ENCODE measurements around the gene COL23A1.

The COL23A1 gene

DNA sequence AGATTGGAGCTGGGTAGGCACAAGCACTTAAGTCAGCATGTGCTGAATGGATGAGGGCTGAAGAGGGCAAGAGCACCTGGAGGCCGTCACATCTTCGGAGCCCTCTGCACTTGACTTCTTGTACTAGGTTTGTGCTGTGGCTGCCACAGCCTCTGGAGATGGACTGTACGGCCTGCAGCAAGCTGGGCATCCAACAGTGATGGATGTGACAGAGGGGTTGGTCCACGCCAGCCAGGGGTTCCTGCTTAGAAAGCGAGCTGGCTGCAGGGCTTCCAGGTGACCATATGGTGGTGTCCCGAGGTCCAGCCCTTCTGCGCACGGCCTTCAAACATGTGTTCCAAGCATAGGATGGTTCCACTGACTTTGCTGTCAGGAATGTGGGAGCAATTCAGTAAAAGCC lies 292.4 kb downstream of the COL23A1 start:
- H3K27me3 Mint-ChIP-seq (ENCODE audit: low read depth, poor library complexity): peaks cover 11% of the 10 kb centered on the region
- peaks cover 15% of the 10 kb centered on the region for H3K36me3 Mint-ChIP-seq (ENCODE audit: low read depth)
- TF ChIP-seq, protein P1, sequence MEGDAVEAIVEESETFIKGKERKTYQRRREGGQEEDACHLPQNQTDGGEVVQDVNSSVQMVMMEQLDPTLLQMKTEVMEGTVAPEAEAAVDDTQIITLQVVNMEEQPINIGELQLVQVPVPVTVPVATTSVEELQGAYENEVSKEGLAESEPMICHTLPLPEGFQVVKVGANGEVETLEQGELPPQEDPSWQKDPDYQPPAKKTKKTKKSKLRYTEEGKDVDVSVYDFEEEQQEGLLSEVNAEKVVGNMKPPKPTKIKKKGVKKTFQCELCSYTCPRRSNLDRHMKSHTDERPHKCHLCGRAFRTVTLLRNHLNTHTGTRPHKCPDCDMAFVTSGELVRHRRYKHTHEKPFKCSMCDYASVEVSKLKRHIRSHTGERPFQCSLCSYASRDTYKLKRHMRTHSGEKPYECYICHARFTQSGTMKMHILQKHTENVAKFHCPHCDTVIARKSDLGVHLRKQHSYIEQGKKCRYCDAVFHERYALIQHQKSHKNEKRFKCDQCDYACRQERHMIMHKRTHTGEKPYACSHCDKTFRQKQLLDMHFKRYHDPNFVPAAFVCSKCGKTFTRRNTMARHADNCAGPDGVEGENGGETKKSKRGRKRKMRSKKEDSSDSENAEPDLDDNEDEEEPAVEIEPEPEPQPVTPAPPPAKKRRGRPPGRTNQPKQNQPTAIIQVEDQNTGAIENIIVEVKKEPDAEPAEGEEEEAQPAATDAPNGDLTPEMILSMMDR (IDR thresholded peaks at IDR 0.05): no peak
- H3K27ac Mint-ChIP-seq: no peak overlapping the region
- no peak overlapping the region for H3K4me3 Mint-ChIP-seq
- H3K4me1 Mint-ChIP-seq: peaks cover 30% of the 10 kb centered on the region
- no peak for DNase-seq
- peaks cover 20% of the 10 kb centered on the region for H3K9me3 Mint-ChIP-seq

DNA sequence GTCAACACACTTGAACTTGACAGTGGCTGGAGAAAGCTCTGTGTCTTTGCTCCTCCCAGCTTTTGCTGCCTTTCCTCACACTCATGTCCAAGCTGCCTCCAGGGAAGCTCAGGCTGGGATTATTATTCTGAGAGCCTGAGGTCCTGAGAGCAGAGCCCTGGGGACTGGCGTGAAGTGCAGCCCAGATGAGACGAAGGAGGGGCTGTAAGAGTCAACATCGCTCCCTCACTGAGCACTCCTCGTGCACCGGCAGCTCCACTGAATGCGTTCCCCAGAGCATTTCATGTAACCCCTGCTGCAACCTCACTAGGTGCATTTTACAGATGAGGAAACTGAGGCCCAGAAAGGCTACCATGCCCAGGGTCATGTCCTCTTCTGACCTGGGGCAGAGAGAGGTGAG lies 294.1 kb downstream of the COL23A1 start:
- H3K27me3 Mint-ChIP-seq (ENCODE audit: low read depth, poor library complexity): peaks cover 21% of the 10 kb centered on the region
- H3K36me3 Mint-ChIP-seq (ENCODE audit: low read depth): peaks cover 4% of the 10 kb centered on the region
- H3K9me3 Mint-ChIP-seq: peaks cover 8% of the 10 kb centered on the region
- no peak overlapping the region for H3K27ac Mint-ChIP-seq
- DNase-seq: no peak
- H3K4me1 Mint-ChIP-seq: peaks cover 31% of the 10 kb centered on the region
- TF ChIP-seq, protein P1 (IDR thresholded peaks at IDR 0.05): no peak
- H3K4me3 Mint-ChIP-seq: no peak overlapping the region

DNA sequence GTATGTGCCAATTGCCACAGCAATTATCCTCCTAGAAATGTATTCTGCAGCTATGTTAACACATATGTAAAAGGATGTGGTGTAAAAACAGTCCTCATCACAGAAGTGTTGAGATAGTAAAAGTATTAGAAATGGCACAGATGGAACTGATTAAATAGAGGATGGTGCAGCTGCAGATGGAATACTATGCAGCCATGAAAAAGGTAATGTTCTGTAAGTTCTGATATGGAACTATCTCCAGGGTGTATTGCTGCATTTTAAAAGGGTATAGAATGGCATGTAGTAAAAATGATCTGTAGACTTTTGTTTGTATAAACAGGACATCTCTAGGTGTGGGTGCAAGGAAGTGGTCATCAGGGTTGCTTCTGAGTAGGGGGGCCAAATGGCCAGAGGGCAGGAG lies 294.6 kb downstream of the COL23A1 start:
- no peak for DNase-seq
- H3K4me3 Mint-ChIP-seq: no peak overlapping the region
- TF ChIP-seq, protein P1 (IDR thresholded peaks at IDR 0.05): no peak
- H3K27ac Mint-ChIP-seq: no peak overlapping the region
- H3K27me3 Mint-ChIP-seq (ENCODE audit: low read depth, poor library complexity): peaks cover 22% of the 10 kb centered on the region
- H3K4me1 Mint-ChIP-seq: peaks cover 33% of the 10 kb centered on the region
- peaks cover 4% of the 10 kb centered on the region for H3K9me3 Mint-ChIP-seq
- H3K36me3 Mint-ChIP-seq (ENCODE audit: low read depth): no peaks in the 10 kb centered on the region

GRCh38 chr5:178293815-178294214 lies 296.4 kb downstream of the COL23A1 start:
- Mint-ChIP-seq H3K9me3 (no peaks in the 10 kb centered on the region), H3K27ac (no peak overlapping the region), H3K36me3 (ENCODE audit: low read depth) (no peaks in the 10 kb centered on the region), H3K27me3 (ENCODE audit: low read depth, poor library complexity) (peaks cover 28% of the 10 kb centered on the region), H3K4me1 (peaks cover 45% of the 10 kb centered on the region), H3K4me3 (no peak overlapping the region)
- TF ChIP-seq, protein P1 (IDR thresholded peaks at IDR 0.05): no peak
- no peak for DNase-seq

DNA sequence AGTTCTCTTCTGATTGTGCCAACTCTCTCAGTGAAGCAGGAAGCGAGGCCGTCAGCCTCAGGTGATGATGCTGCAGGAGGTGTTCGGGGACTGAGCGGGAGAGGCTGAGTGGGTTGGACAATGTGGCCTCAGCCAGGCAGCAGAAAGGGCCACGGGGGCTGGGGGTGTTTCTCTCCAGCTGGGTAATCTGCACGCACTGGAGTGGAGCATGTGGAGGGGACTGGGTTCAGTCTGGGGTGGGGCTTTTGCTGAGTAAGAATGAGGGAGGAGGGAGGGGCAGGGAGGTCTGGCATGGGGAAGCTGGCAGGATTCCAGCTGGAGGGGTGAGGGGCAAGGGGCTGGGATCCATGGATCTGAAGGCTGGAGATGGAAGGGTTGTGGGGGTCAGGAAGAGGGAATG lies 296.8 kb downstream of the COL23A1 start:
- no peak overlapping the region for H3K27ac Mint-ChIP-seq
- no peaks in the 10 kb centered on the region for H3K9me3 Mint-ChIP-seq
- peaks cover 49% of the 10 kb centered on the region for H3K4me1 Mint-ChIP-seq
- DNase-seq: no peak
- peaks cover 28% of the 10 kb centered on the region for H3K27me3 Mint-ChIP-seq (ENCODE audit: low read depth, poor library complexity)
- no peaks in the 10 kb centered on the region for H3K36me3 Mint-ChIP-seq (ENCODE audit: low read depth)
- TF ChIP-seq, protein P1 (IDR thresholded peaks at IDR 0.05): no peak
- H3K4me3 Mint-ChIP-seq: no peak overlapping the region

DNA sequence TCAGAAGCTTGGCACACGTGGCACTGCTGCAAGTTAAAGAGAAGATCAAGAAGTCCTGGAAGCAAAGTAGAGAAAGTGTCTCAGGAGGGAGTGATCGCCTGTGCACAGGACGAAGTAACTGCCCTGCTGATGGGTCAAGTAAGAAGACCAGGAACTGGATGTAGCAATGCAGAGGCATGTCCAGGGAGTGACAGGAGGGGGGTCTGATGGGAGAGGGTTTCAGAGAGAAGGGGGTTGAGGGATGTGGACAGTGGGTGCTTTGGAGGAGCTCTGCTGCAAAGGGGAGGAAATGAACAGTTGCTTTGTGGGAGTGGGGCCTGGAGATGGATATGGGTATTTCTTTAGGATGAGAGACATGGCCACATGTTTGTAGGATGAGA lies 297.4 kb downstream of the COL23A1 start:
- Mint-ChIP-seq H3K27ac (no peak overlapping the region), H3K36me3 (ENCODE audit: low read depth) (no peaks in the 10 kb centered on the region), H3K9me3 (no peaks in the 10 kb centered on the region), H3K27me3 (ENCODE audit: low read depth, poor library complexity) (peaks cover 30% of the 10 kb centered on the region), H3K4me3 (no peak overlapping the region), H3K4me1 (peaks cover 55% of the 10 kb centered on the region)
- TF ChIP-seq, protein P1 (IDR thresholded peaks at IDR 0.05): no peak
- no peak for DNase-seq

All from nephron progenitor cell (in vitro differentiated cells).